ENCODE data around the gene RPAIN.

Gene RPAIN

GRCh38 chr17:5419959-5420653 lies at the start of gene RPAIN:
Gene RPAIN (plus strand): TSS chr17:5420182. CDS start chr17:5420211, 29 bp downstream.
- DNase-seq: peak; percentile 89

- DNase-seq: no peak
Measured at GRCh38 chr17:5370411-5370810, 49.6 kb upstream of the RPAIN start.

DNA sequence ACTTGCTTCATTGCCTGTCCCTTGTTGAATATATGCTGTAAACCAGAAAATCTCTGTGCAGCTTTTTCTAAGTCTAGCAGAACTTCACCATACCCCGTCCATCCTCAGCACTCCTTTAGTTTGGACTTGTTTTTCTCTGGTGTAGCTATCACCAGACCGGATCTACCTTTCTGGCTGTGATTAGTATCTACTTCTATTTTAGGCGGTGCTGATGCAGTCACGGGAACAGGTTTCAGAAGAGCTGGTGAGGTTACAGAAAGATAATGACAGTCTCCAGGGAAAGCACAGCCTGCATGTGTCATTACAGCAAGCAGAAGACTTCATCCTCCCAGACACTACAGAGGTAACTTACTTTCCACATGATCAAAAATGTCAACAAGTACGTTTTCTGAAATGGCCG lies 46.9 kb upstream of the RPAIN start:
- DNase-seq: no peak

DNA sequence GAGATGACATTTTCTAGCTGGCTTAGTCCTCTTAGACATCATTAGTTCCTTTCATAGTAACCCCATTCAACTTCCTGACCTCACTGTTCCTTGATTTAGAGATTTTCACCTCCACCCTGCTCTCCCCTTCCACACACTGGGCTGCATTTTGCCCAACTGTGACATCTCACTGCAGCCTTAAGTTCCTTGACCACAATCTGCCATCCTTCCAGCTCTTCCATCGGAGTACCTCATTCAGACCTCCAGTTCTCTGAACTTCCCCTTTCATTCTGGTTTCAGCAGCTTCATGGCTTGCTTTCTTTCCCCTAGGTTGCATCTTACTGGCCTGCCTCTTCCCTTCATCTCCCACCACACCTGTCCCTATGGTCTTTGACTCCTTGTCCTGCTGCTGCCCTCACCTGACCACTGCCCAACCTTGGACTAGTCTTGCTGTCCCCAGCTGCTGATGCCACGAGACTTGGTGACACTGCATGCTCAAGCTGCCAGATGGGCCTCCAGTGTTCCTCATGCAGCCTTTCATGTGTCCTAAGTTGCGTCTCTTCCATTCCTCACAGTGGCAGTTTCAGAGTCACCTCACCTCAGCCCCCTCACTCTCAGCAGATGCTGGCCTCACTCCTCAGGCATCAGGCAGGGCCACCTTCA lies 41.3 kb upstream of the RPAIN start:
- DNase-seq: no peak

- DNase-seq: no peak
Measured at GRCh38 chr17:5379351-5380107, 40.5 kb upstream of the RPAIN start.

DNA sequence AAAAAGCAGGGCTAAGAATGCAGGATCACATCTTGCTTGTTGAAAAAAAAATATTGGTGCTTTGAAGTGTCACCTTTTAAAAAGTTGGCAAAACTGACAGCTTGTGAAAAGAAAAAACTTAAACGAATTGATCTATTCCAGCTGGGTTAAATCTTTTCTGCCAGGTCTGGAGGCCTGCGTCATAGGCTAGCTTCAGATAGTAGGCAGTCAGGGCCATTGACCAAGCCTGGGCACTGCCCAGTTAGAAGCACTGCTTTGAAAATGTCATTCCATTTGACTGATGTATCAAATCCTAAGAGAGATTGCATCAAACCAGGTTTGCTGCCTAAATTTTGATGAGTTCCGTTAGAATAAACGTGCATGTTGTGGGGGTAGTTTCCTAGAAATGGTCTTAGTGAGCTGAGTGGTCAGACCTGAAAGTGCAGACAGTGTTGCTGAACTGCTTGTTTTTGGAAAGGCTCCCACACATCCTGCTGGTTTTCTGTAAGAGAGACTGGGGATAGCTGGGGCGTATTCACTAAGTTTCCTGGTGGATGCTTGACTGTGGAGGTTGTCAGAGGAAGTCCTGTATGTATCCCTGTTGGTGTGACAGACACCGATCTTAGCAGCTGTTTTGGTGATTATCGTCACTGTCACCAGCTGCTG lies 39.4 kb upstream of the RPAIN start:
- DNase-seq: no peak

- DNase-seq: no peak
Measured at GRCh38 chr17:5381542-5381941, 38.4 kb upstream of the RPAIN start.

DNA sequence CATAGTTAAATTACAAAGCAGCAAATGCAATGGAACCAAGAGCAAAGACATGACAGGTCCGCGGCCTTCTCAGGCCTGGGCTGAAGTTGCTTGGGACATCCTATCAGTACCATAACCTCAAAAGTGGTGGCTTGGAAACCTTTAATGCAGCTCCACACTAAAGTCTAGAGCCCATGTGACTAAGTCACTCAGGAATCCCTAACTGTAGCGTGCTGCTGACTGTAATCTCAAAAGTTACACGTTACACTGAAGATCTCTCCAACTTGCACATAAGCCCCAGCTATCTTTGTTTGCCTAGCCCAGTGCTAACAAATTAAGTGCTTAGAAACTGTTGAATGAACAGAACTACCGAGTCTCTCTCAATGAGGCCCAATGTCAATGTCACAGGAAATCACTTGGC lies 28.3 kb upstream of the RPAIN start:
- no peak for DNase-seq

- no peak for DNase-seq
Measured at GRCh38 chr17:5396612-5397011, 23.4 kb upstream of the RPAIN start.

DNA sequence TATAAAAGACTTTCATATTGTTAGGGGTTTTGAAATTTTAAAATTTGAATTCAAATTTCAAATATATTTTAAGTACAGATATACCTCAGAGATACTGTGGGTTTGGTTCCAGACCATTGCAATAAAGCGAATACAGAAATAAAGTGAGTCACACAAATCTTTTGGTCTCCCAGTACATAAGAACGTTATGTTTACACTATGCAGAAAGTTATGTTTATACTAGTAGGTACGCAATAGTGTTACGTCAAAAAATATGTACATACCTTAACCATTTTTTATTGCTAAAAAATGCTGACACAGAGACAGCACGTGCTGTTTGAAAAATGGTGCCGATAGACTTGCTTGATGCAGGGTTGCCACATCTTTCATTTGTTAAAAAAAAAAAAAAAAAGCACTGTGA lies 20.2 kb upstream of the RPAIN start:
- DNase-seq: no peak

- no peak for DNase-seq
Measured at GRCh38 chr17:5405400-5405799, 14.6 kb upstream of the RPAIN start.

GRCh38 chr17:5408186-5408585 lies 11.8 kb upstream of the RPAIN start:
- DNase-seq: no peak

DNA sequence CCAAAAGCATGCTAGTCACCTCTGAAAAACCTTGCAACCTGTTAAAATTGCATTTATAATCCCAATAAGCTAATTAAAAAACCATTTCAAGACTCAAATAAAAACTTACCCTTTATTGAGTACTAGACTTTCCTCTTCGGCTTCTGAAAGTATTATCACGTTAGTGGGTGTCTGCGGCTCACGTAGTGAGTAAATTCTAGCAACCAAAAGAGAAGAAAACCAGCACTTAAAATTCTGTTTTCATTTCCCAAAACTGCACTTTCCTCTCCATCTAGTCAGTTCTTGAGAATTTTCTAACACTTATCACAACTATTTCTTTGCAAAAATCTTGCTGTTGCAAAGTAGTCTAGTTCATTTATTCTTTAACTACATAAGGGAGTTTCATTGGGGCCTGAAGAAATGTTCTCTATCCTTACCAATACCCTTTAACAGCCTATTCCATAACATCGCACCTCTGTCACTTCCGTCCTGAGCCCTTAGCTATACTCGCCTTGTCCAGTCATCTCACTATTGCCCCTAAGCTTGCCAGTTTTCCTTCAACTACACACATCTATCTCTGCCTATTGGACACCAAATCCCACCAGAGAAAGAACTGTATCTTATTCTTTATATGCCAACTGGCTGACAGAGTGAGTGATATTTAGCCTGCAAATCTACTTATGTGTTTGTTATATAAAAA lies 9.2 kb upstream of the RPAIN start:
- no peak for DNase-seq

DNA sequence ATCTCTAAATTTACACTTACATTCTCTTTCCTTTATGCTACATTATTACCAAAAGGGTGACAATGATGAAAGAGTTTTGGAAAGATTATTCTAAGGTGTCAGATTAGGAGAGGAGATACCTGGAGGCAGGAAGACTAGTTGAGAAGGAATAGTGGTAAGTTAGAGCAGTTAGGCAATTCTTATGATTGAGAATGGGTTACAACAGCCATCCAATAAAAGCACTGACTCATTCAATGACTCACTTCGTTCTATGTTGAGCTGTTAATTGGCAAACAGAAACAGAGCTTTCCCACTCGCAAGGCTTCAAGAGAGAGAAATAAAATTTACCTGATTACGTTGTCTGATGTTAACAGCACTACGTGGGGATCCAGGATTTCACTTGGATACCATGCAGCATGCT lies 6.3 kb upstream of the RPAIN start:
- DNase-seq: no peak

DNA sequence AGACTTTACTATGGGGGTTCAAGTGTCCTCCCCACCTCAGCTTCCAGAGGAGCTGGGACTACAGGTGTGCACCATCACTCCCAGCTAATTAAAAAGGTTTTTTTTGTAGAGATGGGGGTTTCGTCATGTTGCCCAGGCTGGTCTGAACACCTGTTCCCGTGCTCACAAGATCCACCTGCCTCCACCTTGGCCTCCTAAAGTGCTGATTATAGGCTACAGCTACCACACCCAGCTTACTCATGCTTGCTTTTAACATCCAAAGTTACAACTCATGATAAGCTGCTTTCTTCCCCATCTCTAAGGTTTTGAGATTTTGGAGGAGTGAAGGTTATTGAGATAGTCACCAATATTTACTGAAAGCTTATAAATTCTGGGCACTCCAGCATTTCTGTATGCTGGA lies 3.1 kb upstream of the RPAIN start:
- DNase-seq: no peak

DNA sequence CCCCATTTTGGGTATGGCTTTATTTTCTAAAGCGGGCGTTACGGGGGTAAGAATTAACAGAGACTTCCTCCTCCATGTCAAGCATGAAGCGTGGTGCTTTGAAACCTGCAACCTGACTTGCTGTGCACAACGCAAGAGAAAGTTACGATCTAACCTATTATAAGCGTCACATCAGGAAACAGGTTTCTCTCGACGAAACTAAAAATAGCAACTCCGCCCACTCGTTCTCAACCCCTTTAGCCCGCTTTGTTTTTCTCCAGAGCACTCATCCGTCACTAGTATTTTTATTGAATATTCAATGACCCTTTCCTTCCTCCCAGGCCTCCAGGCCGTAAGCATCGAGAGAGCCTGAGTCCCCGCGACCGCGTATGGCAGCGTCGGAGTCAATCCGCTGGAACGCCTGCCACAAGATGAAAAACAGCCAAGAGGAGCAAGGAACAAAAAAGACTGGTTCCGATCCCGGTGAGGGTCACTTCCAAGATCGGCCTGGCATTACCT lies 1.1 kb upstream of the RPAIN start:
- no peak for DNase-seq

GRCh38 chr17:5419356-5419958 lies 525 bp upstream of the RPAIN start, which contains the start of gene NUP88:
Gene NUP88 (minus strand): TSS chr17:5419662. CDS start chr17:5419650, 12 bp downstream.
- peak; percentile 99 for DNase-seq

GRCh38 chr17:5422505-5422904 lies 2.5 kb downstream of the RPAIN start:
- DNase-seq: no peak

DNA sequence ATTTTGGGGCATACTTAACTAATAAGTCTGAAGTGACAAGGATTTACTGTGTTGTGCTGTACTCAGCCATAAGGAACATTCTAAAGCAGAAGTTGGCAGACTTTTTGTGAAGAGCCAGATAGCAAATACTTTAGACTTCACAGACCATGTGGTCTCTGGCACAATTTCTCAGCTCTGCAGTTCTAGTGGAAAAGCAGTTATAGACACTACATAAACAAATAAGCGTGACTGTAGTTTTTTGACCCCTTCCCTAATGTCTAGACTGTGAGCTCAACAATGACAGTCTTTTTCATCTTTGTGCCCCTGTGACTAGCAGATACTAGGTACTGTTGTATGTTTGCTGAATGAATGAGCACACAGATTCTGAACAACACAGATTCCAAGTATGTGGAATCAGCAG lies 4.9 kb downstream of the RPAIN start:
- DNase-seq: no peak

GRCh38 chr17:5425826-5426225 lies 5.8 kb downstream of the RPAIN start:
- no peak for DNase-seq

DNA sequence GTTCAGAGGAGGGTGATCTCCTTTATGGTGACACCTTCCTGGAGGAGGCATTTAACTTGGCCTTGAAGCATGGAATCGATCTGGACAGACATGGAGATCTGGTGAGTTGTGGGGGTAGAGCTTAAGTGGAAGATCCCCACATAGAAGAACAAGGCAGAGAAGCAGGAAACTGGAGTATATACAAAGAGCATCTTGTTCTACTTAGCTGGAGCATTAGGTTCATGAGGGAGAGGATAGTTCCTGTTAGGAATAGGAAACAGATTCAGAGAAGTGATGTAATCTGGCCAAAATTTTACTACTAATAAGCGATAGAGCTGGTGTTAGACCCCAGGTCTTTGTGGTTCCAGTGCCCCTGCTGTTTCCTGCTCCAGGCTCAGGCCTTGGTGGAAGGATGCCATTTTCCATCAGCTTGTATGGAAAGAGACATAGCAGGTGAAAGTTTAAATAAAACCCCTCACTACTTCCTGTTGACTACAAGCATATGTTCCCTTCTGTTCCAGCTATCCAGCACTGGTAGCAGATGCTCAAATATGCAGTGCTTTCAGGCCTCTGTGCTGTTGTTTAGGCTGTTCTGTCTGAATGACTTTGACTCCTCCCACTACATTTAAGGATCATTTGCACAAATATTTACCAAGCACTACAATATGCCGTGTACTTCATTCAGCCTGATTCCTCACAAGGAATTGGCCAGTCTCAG lies 9.4 kb downstream of the RPAIN start:
- no peak for DNase-seq

All from left hindlimb (tissue), 1 donor.